ENCODE results near the gene KRT39. TPM values are rescaled to one million over a fixed set of nuclear protein-coding genes. Genes with fewer than 3 reads are reported as not detected.

The KRT39 gene
- polyA plus RNA-seq, 3 donors = not detected

DNA sequence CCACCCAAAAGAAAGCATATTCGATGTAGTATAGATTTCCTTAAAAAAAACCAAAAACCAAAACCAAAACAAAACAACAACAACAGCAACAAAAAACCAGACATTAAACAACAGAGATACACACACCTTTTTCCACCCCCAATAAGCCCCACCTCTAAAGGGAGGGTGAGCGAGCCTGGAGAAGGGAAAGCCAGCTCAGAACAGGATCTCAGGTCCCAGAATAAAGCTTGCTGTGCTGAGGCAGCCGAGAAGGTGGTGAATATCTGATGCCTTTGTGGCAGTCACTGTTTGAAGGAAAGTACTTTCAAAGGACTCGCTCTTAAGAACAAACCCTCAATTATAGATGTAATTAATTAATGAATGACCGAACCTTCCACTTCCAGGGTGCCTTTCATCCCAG, 29.8 kb downstream of the KRT39 start:
- Mint-ChIP-seq H3K27me3 (ENCODE audit: low read depth in 3 of 3) (peaks cover 6 to 10% (median 8%) of the 10 kb centered on the region in 3 donors), H3K4me3 (no peak overlapping the region), H3K36me3 (no peaks in the 10 kb centered on the region), H3K27ac (peak overlapping the region in 6 of 7 donors; percentile 2 to 82 (median 42)), H3K9me3 (peaks cover 0 to 8% (median 0%) of the 10 kb centered on the region in 7 donors), H3K4me1 (peaks cover 14% of the 10 kb centered on the region)
- Histone ChIP-seq H3K27ac (ENCODE audit: low read depth in 1 of 2, low read length in 2 of 2) (peak overlapping the region in 1 of 2 donors; percentile 71), H3K4me3 (replicated peaks in 1 of 3; ENCODE audit: low read depth in 2 of 3, low read length in 3 of 3) (no peak overlapping the region), H3K4me2 (replicated peaks; ENCODE audit: extremely low read depth, low read length, poor library complexity, severe bottlenecking) (peak overlapping the region; percentile 9), H3K36me3 (replicated peaks in 1 of 2; ENCODE audit: control insufficient read depth in 1 of 2, insufficient read depth in 2 of 2, low read length in 2 of 2) (no peaks in the 10 kb centered on the region), H3K9ac (ENCODE audit: insufficient read depth, low read length, poor library complexity, severe bottlenecking) (no peak overlapping the region), H3K79me2 (ENCODE audit: insufficient read depth, low read length) (no peaks in the 10 kb centered on the region), H2AFZ (ENCODE audit: insufficient read depth, low read depth, low read length, poor library complexity, severe bottlenecking) (no peak overlapping the region), H3K9me3 (replicated peaks in 1 of 2; ENCODE audit: control insufficient read depth in 1 of 2, insufficient read depth in 1 of 2, low read length in 2 of 2) (no peaks in the 10 kb centered on the region), H3K27me3 (ENCODE audit: control insufficient read depth in 2 of 2, insufficient read depth in 2 of 2, low read length in 2 of 2) (peaks cover 7 to 12% of the 10 kb centered on the region in 2 donors), H4K20me1 (ENCODE audit: insufficient read depth, low read length) (no peaks in the 10 kb centered on the region), H3K4me1 (ENCODE audit: control insufficient read depth in 1 of 2, insufficient read depth in 2 of 2, low read length in 2 of 2) (peaks cover 13 to 17% of the 10 kb centered on the region in 2 donors)
- 100% methylated on average over 1 of the region's 5 CpGs for WGBS (ENCODE audit: insufficient coverage)
- TF ChIP-seq, protein P1, sequence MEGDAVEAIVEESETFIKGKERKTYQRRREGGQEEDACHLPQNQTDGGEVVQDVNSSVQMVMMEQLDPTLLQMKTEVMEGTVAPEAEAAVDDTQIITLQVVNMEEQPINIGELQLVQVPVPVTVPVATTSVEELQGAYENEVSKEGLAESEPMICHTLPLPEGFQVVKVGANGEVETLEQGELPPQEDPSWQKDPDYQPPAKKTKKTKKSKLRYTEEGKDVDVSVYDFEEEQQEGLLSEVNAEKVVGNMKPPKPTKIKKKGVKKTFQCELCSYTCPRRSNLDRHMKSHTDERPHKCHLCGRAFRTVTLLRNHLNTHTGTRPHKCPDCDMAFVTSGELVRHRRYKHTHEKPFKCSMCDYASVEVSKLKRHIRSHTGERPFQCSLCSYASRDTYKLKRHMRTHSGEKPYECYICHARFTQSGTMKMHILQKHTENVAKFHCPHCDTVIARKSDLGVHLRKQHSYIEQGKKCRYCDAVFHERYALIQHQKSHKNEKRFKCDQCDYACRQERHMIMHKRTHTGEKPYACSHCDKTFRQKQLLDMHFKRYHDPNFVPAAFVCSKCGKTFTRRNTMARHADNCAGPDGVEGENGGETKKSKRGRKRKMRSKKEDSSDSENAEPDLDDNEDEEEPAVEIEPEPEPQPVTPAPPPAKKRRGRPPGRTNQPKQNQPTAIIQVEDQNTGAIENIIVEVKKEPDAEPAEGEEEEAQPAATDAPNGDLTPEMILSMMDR (IDR thresholded peaks at IDR 0.05) = no peak
- intact Hi-C loops (cut with micrococcal nuclease) = no loop called here
- no peak for DNase-seq

DNA sequence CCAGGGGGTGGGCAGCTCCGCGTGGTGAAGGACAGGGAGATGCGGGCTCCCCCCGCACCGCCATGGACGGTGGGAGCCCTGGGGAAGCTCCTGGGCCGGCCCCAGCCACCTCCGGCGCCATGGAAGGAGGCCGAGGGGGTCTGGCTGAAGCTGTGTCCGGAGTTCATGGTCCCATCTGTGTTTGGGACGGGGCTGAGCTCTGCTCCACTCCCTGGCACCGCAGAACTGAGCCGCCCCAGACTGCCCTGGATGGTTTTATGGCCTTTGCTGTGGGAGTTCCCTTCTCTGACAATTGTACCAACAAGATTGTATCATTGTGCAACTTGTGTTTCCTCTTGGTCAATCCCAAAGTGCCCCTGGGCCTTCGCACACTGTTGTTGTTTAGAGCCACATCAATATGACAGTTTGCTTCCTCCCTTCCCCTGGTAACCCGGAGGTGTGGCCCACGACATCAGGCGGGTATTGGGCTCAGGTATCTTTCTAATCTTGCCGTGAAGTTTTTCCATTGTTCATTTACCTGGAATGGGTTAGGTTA, 30.2 kb downstream of the KRT39 start:
- Histone ChIP-seq H3K36me3 (replicated peaks in 1 of 2; ENCODE audit: control insufficient read depth in 1 of 2, insufficient read depth in 2 of 2, low read length in 2 of 2) (no peaks in the 10 kb centered on the region), H4K20me1 (ENCODE audit: insufficient read depth, low read length) (no peaks in the 10 kb centered on the region), H3K27ac (ENCODE audit: low read depth in 1 of 2, low read length in 2 of 2) (peak overlapping the region; percentile 51 to 71), H3K4me3 (replicated peaks in 1 of 3; ENCODE audit: low read depth in 2 of 3, low read length in 3 of 3) (peak overlapping the region in 1 of 3 experiments; percentile 20), H3K4me2 (replicated peaks; ENCODE audit: extremely low read depth, low read length, poor library complexity, severe bottlenecking) (peak overlapping the region; percentile 9), H3K9ac (ENCODE audit: insufficient read depth, low read length, poor library complexity, severe bottlenecking) (peak overlapping the region; percentile 13), H3K4me1 (ENCODE audit: control insufficient read depth in 1 of 2, insufficient read depth in 2 of 2, low read length in 2 of 2) (peaks cover 13 to 17% of the 10 kb centered on the region in 2 donors), H3K27me3 (ENCODE audit: control insufficient read depth in 2 of 2, insufficient read depth in 2 of 2, low read length in 2 of 2) (peaks cover 7 to 12% of the 10 kb centered on the region in 2 donors), H3K9me3 (replicated peaks in 1 of 2; ENCODE audit: control insufficient read depth in 1 of 2, insufficient read depth in 1 of 2, low read length in 2 of 2) (no peaks in the 10 kb centered on the region), H3K79me2 (ENCODE audit: insufficient read depth, low read length) (no peaks in the 10 kb centered on the region), H2AFZ (ENCODE audit: insufficient read depth, low read depth, low read length, poor library complexity, severe bottlenecking) (peak overlapping the region; percentile 60)
- Mint-ChIP-seq H3K4me3 (no peak overlapping the region), H3K4me1 (peaks cover 14% of the 10 kb centered on the region), H3K36me3 (no peaks in the 10 kb centered on the region), H3K27ac (peak overlapping the region; percentile 2 to 82 (median 62)), H3K27me3 (ENCODE audit: low read depth in 3 of 3) (peaks cover 6 to 10% (median 8%) of the 10 kb centered on the region in 3 donors), H3K9me3 (peaks cover 0 to 8% (median 0%) of the 10 kb centered on the region in 7 donors)
- DNase-seq = peak; percentile 64 to 85 (median 75)
- TF ChIP-seq, protein P1 (IDR thresholded peaks at IDR 0.05) = no peak
- 84% methylated on average over 13 of the region's 19 CpGs for WGBS (ENCODE audit: insufficient coverage)
- intact Hi-C loops (cut with micrococcal nuclease) = no loop called here

Measured in CD14-positive monocyte (primary cell).